Measurements from ENCODE around the gene FN3KRP. TPM values are rescaled to one million over a fixed set of nuclear protein-coding genes. Genes with fewer than 3 reads are reported as not detected.

FN3KRP gene
- total and polyA plus RNA-seq, 2 of the 13 experiments (the other 11 are each of a cell fraction or from before 2014, with no cell fraction given), result 22.4 to 28.2 TPM

DNA sequence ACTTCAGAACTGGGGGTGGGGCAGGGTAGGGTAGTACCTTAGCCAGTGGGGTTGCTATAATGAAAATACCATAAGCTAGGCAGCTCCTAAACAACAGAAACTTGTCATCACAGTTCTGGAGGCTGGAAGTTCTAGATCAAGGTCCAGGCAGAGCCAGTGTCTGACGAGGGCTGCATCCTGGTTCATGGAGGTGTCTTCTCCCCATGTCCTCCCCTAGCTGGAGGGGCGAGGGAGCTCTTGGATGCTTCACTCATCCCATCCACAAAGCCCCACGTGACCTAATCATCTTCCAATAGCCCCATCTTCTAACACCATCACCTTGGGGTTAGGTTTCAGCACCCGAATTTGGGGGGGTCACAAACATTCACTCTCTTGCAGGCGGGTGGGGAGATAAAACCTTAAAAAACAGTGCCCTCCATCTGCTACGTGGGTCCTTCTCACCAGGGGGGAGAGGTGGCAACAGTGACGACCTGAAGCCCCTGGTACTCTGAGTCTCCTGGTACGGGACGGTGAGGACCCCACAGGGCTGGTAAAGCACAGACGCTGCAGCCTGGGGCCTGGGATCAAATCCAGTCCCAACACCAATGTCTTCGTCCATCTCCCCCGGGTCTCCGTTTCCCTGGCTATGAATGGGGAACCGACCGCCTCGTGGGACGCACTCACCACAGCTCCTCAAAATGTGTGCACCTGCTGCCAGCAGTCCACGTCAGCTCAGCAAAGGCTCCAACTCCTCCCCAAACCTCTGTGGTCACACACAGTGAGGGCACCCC, 40.8 kb upstream of the FN3KRP start (continued):
- TF ChIP-seq, protein P1, sequence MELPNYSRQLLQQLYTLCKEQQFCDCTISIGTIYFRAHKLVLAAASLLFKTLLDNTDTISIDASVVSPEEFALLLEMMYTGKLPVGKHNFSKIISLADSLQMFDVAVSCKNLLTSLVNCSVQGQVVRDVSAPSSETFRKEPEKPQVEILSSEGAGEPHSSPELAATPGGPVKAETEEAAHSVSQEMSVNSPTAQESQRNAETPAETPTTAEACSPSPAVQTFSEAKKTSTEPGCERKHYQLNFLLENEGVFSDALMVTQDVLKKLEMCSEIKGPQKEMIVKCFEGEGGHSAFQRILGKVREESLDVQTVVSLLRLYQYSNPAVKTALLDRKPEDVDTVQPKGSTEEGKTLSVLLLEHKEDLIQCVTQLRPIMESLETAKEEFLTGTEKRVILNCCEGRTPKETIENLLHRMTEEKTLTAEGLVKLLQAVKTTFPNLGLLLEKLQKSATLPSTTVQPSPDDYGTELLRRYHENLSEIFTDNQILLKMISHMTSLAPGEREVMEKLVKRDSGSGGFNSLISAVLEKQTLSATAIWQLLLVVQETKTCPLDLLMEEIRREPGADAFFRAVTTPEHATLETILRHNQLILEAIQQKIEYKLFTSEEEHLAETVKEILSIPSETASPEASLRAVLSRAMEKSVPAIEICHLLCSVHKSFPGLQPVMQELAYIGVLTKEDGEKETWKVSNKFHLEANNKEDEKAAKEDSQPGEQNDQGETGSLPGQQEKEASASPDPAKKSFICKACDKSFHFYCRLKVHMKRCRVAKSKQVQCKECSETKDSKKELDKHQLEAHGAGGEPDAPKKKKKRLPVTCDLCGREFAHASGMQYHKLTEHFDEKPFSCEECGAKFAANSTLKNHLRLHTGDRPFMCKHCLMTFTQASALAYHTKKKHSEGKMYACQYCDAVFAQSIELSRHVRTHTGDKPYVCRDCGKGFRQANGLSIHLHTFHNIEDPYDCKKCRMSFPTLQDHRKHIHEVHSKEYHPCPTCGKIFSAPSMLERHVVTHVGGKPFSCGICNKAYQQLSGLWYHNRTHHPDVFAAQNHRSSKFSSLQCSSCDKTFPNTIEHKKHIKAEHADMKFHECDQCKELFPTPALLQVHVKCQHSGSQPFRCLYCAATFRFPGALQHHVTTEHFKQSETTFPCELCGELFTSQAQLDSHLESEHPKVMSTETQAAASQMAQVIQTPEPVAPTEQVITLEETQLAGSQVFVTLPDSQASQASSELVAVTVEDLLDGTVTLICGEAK (IDR thresholded peaks at IDR 0.05), result no peak
- TF ChIP-seq, protein P1 (CRISPR knock-in tag; IDR thresholded peaks at IDR 0.05), result no peak
- TF ChIP-seq, protein P2, sequence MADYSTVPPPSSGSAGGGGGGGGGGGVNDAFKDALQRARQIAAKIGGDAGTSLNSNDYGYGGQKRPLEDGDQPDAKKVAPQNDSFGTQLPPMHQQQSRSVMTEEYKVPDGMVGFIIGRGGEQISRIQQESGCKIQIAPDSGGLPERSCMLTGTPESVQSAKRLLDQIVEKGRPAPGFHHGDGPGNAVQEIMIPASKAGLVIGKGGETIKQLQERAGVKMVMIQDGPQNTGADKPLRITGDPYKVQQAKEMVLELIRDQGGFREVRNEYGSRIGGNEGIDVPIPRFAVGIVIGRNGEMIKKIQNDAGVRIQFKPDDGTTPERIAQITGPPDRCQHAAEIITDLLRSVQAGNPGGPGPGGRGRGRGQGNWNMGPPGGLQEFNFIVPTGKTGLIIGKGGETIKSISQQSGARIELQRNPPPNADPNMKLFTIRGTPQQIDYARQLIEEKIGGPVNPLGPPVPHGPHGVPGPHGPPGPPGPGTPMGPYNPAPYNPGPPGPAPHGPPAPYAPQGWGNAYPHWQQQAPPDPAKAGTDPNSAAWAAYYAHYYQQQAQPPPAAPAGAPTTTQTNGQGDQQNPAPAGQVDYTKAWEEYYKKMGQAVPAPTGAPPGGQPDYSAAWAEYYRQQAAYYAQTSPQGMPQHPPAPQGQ (CRISPR knock-in tag; IDR thresholded peaks at IDR 0.05; ENCODE audit: borderline replicate concordance), result no peak
- TF ChIP-seq POLR2A (IDR thresholded peaks at IDR 0.05; ENCODE audit: insufficient read depth in 1 of 2, low read depth in 2 of 2, low read length in 2 of 2) (no peak), FOSL1 (CRISPR knock-in tag; IDR thresholded peaks at IDR 0.05; ENCODE audit: borderline replicate concordance) (no peak), ZSCAN22 (CRISPR knock-in tag; IDR thresholded peaks at IDR 0.05) (no peak), ZMAT3 (CRISPR knock-in tag; conservative IDR thresholded peaks at IDR 0.05) (no peak)
